Small intestine (tissue), 7 donors: ENCODE results near the gene FAM120AOS. TPM values are rescaled to one million over a fixed set of nuclear protein-coding genes. Genes with fewer than 3 reads are reported as not detected.
A peak's percentile ranks its signal among the peaks of the same experiment; 100 is the strongest.
"Not testable (repeated sequence)": the region's sequence is repeated elsewhere in the genome, so short reads cannot be mapped to it uniquely, and the experiment has no call there.

Source experiments
- DNase-seq, 2 donors: peaks; one replicate each; pipeline versions ENCODE4 v3.0.0 to v3.0.0-alpha.2; 2013
- FAIRE-seq: peaks from 2 replicates; lab custom pipeline; 2012; peaks lifted over from hg19 to GRCh38; lab: Jason Lieb, UNC
- H3K27ac ChIP-seq, 3 donors: one replicate each; pipeline ENCODE4 v1.5.1; 2013; ENCODE audit warnings: low read length in 2 of 3, mild to moderate bottlenecking in 2 of 3, control low read depth in 1 of 3, inconsistent platforms in 1 of 3, low read depth in 1 of 3, moderate library complexity in 1 of 3
- H3K27me3 ChIP-seq, 3 donors: one replicate each; pipeline ENCODE4 v1.6.1; 2013; ENCODE audit warnings: low read length in 3 of 3, inconsistent platforms in 1 of 3; ENCODE audit not compliant: control insufficient read depth in 3 of 3, insufficient read depth in 3 of 3
- H3K36me3 ChIP-seq, 3 donors: one replicate each; pipeline ENCODE4 v1.6.1; 2013; ENCODE audit warnings: low read length in 3 of 3, inconsistent platforms in 1 of 3, low read depth in 1 of 3, mild to moderate bottlenecking in 1 of 3, moderate library complexity in 1 of 3; ENCODE audit not compliant: control insufficient read depth in 3 of 3, insufficient read depth in 2 of 3
- H3K4me1 ChIP-seq, 3 donors: one replicate each; pipeline ENCODE4 v1.6.1; 2013; ENCODE audit warnings: low read length in 2 of 3, inconsistent platforms in 1 of 3, low read depth in 1 of 3, mild to moderate bottlenecking in 1 of 3, moderate library complexity in 1 of 3; ENCODE audit not compliant: control insufficient read depth in 3 of 3, insufficient read depth in 2 of 3
- H3K4me3 ChIP-seq, 3 donors: one replicate each; pipeline ENCODE4 v1.5.1; 2013; ENCODE audit warnings: low read length in 3 of 3, control low read depth in 1 of 3, inconsistent platforms in 1 of 3, low read depth in 1 of 3, mild to moderate bottlenecking in 1 of 3, moderate library complexity in 1 of 3
- H3K9me3 ChIP-seq, 2 donors: one replicate each; pipeline ENCODE4 v1.6.1; 2013; ENCODE audit warnings: low read depth in 1 of 2, low read length in 1 of 2; ENCODE audit not compliant: control insufficient read depth in 2 of 2, insufficient read depth in 1 of 2
- WGBS, 3 donors: extraction: QIAGEN DNeasy Blood & Tissue Kit; methylation state at CpG; one replicate each; pipeline ENCODE4 v1.1.7; 2013; 5-methylcytosine and 5-hydroxymethylcytosine counted together
- polyA plus RNA-seq, 4 donors: library from polyadenylated mRNA; stranded (reverse) in 3 of 4; unstranded in 1 of 4; fragments of 200-250 nt in 3 of 4; fragments of 120-200 nt in 1 of 4; gene quantifications; one replicate each; pipeline versions ENCODE4 v1.2.1 to v1.2.3, GENCODE V29; 2013
- donor health status: healthy with polysubstance abuse.
- donor health status: control.
- donor health status: control.
- donor health status: Bipolar disorder and iron deficiency.
- donor health status: healthy.

FAM120AOS gene
- polyA plus RNA-seq, 4 donors = 29.7 to 62.9 (median 32.0) TPM

DNA sequence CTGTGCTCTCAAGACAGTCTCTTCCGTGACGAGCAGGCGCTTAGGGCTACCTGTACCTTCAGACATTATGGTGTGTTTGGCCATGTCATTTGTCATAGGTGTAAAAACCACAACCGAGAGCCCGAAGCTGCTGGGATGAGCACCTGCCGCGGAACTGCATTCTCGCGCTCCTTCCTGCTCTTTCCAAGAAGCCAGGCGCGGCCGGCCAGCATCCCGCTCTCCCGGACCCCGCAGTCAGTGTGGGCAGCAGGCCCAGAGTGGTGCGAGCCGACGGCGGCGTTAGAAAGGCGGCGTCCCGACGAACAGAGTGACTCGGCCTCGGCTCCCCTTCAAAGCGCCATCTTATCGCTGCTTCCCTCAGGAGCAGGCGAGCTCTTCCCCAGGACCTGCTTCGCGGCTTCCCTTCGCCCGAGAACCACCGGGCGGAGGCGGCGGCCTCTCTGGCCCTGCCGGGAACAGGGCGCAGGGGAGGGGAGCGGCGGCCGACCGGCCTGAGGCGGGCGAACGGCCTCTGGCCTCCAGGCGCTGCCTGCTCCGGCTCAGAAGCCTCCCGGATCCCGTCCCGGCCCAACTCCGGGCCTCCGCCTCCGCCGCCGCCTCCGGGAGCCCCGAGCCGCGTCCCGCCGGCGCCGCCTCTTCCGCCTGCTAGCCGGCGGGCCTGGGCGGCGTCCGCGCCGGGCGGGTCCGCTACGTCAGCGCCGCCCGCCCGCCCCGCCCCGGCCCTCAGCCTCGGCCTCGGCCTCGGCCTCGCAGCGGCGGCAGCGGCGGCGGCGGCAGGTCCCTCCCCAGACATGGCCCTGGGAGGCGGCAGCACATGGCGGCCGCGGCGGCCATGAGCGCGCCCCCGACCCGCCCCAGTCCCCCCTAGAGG lies 2.2 kb downstream of the FAM120AOS start, which contains the start of gene FAM120A:
FAM120A (plus strand) TSS at position 741 of the 871 bp plus-strand sequence. CDS start 231 bp downstream, outside the sequence.
- H3K4me1 ChIP-seq = peaks cover 6 to 7% (median 7%) of the 10 kb centered on the region in 3 donors
- H3K4me3 ChIP-seq = peak within 1 kb of the TSS; percentile 91 to 99 (median 97)
- FAIRE-seq (no peak), DNase-seq (peak; percentile 82 to 94)
- H3K27ac ChIP-seq = peak within 1 kb of the TSS; percentile 98 to 100 (median 98)
- no peaks in the 10 kb centered on the region for H3K27me3 ChIP-seq
- H3K36me3 ChIP-seq = peaks cover 3 to 28% (median 14%) of the 10 kb centered on the region in 3 donors
- 1% methylated on average over 34 to 100 of the region's 100 CpGs for WGBS, 3 donors
- no peaks in the 10 kb centered on the region for H3K9me3 ChIP-seq

DNA sequence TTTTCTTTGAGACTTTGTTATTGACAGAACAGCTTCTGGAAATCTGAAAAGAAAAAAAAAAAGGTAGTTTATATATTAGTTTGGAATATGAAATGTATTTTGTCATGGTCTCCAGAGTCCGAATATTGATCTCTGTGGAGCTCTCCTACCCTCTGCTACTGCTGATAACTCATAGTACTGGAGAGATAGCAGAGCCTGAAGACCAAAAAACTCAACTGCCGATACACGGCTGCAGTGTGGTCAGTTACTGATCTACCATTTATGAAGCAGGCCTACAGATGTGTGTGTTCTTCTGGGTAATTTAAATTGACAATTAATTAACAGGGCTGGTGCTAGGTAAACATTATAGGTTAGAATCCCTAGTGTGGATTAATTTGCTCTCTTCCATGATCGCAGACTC lies 5.7 kb downstream of the FAM120AOS start:
- Histone ChIP-seq H3K27ac (no peak overlapping the region), H3K4me3 (no peak overlapping the region), H3K36me3 (peaks cover 3 to 20% (median 16%) of the 10 kb centered on the region in 3 donors), H3K27me3 (no peaks in the 10 kb centered on the region), H3K4me1 (peaks cover 0 to 4% (median 4%) of the 10 kb centered on the region in 3 donors), H3K9me3 (no peaks in the 10 kb centered on the region)
- DNase-seq (no peak), FAIRE-seq (no peak)
- 87 to 98% (median 97%) methylated on average over 4 of the region's 4 CpGs for WGBS, 3 donors

DNA sequence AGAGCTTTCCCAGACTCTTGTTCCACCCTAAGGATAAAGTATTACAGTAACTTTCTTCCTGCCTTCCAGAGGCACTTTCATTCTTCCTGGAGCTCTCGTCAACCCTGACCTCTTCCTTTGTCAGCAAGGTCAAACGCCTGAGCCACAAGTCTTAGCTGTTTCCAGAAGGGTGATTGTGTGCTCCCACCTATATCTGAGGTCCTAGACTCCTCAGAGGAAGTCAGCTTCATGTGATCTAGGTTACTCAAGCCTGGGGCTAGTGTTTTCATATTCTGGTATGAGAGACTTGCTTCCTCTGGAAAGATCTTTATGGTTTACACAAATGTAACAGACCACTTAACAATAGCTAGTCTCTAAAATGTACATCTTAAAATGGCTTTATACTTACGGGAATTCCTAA lies 7.3 kb downstream of the FAM120AOS start:
- Histone ChIP-seq H3K4me1 (peaks cover 0 to 4% (median 4%) of the 10 kb centered on the region in 3 donors), H3K27me3 (no peaks in the 10 kb centered on the region), H3K27ac (no peak overlapping the region), H3K9me3 (no peaks in the 10 kb centered on the region), H3K36me3 (peaks cover 3 to 20% (median 16%) of the 10 kb centered on the region in 3 donors), H3K4me3 (no peak overlapping the region)
- FAIRE-seq (no peak), DNase-seq (no peak)
- 76 to 82% (median 78%) methylated on average over 3 of the region's 3 CpGs for WGBS, 3 donors

DNA sequence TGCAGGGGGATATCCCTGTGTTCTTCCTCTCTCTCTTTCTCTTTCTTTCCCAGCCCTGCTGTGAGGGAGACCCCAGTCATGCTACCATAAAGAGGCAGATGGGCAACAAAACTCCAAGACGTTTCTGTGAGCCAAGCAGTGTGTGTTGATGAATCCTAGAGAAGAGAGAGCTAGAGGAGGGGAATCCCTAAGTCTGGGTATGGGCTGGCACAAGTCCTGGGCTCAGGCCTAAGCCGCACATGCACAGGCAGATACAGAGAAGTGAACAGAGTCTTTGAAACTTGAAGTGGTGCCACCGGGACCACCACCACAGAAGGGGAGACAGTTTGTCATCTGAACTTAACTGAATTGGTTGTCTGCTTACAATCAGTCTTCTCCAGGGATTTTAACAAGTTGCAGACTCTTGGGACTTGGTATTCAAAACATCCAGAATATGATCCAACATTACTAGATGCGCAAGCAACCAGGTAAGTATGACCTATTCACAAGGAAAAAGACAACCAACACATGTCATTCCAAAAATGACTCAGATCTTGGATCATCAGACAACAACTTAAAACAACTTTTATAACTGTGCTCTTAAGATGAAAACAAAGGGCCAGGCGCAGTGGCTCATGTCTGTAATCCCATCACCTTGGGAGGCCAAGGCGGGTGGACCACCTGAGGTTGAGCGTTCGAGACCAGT lies 12.3 kb downstream of the FAM120AOS start:
- WGBS, 3 donors = 91 to 96% (median 94%) methylated on average over 8 of the region's 8 CpGs
- no peak for FAIRE-seq
- Histone ChIP-seq H3K9me3 (no peaks in the 10 kb centered on the region), H3K27me3 (no peaks in the 10 kb centered on the region), H3K4me3 (no peak overlapping the region), H3K36me3 (peaks cover 0 to 4% (median 0%) of the 10 kb centered on the region in 3 donors), H3K4me1 (no peaks in the 10 kb centered on the region), H3K27ac (no peak overlapping the region)
- no peak for DNase-seq

DNA sequence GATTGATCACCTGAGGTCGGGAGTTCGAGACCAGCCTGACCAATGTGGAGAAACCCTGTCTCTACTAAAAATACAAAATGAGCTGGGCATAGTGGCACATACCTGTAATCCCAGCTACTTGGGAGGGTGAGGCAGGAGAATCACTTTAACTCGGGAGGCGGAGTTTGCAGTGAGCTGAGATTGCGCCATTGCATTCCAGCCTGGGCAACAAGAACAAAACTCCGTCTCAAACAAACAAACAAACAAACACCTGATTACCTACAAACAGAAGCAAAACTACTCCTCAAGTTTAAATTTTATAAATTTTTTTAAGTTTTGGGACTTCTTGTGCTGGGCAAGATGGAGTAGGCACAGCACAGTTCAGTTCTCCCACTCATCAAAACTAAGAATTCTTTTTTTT lies 14.1 kb downstream of the FAM120AOS start:
- not testable (repeated sequence) for FAIRE-seq, H3K27ac ChIP-seq, H3K9me3 ChIP-seq, H3K27me3 ChIP-seq, H3K36me3 ChIP-seq, DNase-seq, H3K4me3 ChIP-seq, H3K4me1 ChIP-seq
- 92 to 98% (median 94%) methylated on average over 6 of the region's 6 CpGs for WGBS, 3 donors

DNA sequence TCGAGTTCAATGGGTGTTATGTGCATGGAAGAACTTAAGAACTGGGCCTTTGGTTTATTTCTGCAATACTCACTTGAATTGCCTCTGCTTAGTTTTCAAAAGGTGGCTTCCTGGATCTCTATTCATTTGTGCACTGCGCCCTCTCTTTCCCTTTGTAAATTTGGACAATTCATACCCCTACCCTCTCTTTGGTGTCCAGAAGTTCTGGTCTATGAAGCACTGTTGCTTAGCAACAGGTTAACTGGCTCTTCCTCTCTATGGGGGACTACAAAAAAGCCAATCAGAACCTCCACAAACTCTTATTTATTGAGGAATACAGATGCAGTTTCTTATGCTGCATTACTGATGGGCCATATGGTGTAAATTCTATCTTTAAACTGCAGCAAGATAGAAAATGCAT lies 15.4 kb downstream of the FAM120AOS start:
- DNase-seq = no peak
- no peak for FAIRE-seq
- WGBS, 3 donors = 75 to 78% (median 78%) methylated on average over 2 of the region's 2 CpGs

DNA sequence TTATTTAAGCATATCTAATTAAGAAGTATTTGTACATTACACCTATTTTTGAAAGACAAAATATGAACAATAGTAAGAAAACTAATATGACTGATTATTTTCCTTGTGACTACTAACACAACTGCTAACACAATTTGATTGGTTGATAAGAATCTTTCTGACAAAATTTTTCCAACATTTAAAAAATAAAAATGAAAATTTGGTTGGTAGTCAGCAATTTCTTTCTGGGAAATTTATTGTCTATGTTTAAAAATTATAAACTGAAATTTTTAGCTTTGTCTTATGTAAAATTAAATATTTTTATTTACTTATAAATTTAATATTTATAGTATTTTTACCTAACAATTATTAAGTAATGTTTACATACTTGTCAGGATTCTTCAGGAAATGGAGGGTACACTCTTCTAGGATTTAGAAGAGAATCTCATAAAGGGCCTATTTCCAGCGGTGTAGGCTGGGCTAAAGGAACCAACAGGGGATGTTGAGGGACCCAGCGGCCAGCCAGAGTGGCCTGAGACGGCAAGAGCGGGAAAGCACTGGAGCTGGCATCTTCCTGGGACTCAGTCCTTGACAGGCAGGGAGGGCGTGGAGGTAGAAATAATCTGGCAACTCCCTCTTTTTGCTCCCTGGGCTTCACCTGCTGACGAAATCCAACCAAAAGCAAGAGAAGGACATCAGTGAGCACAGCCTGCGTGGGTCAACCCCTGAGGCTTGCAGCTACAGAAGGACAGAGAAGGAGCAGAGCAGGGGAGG lies 16.6 kb downstream of the FAM120AOS start:
- Histone ChIP-seq H3K4me3 (no peak overlapping the region), H3K27ac (no peak overlapping the region), H3K27me3 (no peaks in the 10 kb centered on the region), H3K9me3 (no peaks in the 10 kb centered on the region), H3K4me1 (no peaks in the 10 kb centered on the region), H3K36me3 (peaks cover 0 to 3% (median 0%) of the 10 kb centered on the region in 3 donors)
- DNase-seq (no peak), FAIRE-seq (peak; percentile 53)
- WGBS, 3 donors = 94 to 96% (median 94%) methylated on average over 7 of the region's 7 CpGs

More for the DNA sequence above, 15.4 kb downstream of the FAM120AOS start:
- no peaks in the 10 kb centered on the region for H3K9me3 ChIP-seq
- H3K4me3 ChIP-seq = no peak overlapping the region
- no peaks in the 10 kb centered on the region for H3K27me3 ChIP-seq
- H3K36me3 ChIP-seq = peaks cover 0 to 3% (median 0%) of the 10 kb centered on the region in 3 donors
- no peaks in the 10 kb centered on the region for H3K4me1 ChIP-seq
- no peak overlapping the region for H3K27ac ChIP-seq

DNA sequence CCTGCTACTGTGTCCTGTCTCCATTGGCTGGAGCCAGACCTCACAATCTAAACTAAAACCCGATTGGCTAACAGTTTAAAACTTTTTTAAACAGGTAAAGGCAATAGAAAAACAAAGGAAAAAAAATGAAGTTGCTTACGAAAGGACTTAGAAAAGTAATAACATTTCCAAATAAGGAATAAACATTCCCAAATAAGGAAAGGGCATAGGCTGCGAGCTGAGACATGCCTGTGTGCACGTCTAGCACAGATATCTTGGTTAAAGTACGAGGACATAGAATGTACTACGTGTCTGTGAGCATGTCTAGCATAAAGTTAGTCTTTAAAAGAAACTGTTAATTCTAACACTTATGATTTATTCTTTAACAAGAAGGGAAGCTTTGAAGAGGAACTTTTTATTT lies 17.2 kb downstream of the FAM120AOS start:
- no peak for FAIRE-seq
- WGBS, 3 donors = 80 to 88% (median 84%) methylated on average over 6 of the region's 6 CpGs
- no peaks in the 10 kb centered on the region for H3K9me3 ChIP-seq

More for the DNA sequence above, 17.2 kb downstream of the FAM120AOS start:
- H3K36me3 ChIP-seq = peaks cover 0 to 3% (median 0%) of the 10 kb centered on the region in 3 donors
- no peak overlapping the region for H3K4me3 ChIP-seq
- peaks cover 0 to 3% (median 0%) of the 10 kb centered on the region in 3 donors for H3K4me1 ChIP-seq
- H3K27ac ChIP-seq = no peak overlapping the region
- no peak for DNase-seq
- no peaks in the 10 kb centered on the region for H3K27me3 ChIP-seq
